Measurements from ENCODE around the gene GJA3. TPM values are rescaled to one million over a fixed set of nuclear protein-coding genes. Genes with fewer than 3 reads are reported as not detected.

GJA3 gene
- total RNA-seq, 3 donors from 2014 or later: 0.29 TPM; not detected in 2

DNA sequence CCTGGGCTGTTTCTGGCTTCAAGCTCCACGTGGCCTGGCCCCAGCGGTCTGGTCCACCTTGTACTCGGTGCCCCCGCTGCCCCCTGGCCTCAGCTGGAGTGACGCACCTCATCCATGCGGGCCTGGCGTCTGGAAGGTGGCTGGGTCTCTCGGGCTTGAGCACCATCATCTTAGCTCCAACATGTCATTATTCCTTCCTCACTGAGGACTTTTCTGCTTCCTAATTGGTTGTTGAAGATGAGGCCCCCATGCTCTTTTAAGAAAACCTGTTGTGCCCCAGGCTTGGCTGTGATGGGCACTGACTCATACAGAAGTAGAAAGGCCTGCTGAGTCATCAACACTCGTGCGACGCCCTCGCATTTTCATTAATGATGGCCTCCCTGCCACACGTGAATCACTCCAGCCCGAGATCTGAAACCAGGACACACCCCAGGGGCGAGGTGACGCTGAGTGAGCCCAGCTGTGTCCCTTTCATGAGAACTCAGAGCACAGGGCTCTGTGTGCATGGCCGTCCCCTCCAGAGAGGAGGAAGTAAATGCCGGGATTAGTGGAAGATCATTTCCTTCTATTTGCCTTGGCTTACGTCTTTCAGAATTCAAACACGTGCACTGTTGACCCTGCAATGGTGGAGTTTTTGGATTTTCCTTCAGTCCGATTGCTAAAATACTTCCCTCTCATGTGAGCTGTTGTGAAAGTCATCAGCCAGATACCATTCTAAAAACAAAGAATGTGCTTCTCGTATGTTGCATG, 14.0 kb upstream of the GJA3 start:
- DNase-seq (ENCODE audit: low spot score in 2 of 2): peak; percentile 57 to 64
- Histone ChIP-seq H3K36me3 (no peaks in the 10 kb centered on the region), H3K27ac (peak overlapping the region in 1 of 2 donors; percentile 8), H3K4me3 (peak overlapping the region in 2 of 3 donors; percentile 8 to 45), H3K4me1 (no peaks in the 10 kb centered on the region), H3K9me3 (no peaks in the 10 kb centered on the region), H3K27me3 (peaks cover 0 to 34% of the 10 kb centered on the region in 2 donors)
- intact Hi-C loops (cut with DNase I; ENCODE audit: low total_unique reads): no loop called here
- TF ChIP-seq, protein P1, sequence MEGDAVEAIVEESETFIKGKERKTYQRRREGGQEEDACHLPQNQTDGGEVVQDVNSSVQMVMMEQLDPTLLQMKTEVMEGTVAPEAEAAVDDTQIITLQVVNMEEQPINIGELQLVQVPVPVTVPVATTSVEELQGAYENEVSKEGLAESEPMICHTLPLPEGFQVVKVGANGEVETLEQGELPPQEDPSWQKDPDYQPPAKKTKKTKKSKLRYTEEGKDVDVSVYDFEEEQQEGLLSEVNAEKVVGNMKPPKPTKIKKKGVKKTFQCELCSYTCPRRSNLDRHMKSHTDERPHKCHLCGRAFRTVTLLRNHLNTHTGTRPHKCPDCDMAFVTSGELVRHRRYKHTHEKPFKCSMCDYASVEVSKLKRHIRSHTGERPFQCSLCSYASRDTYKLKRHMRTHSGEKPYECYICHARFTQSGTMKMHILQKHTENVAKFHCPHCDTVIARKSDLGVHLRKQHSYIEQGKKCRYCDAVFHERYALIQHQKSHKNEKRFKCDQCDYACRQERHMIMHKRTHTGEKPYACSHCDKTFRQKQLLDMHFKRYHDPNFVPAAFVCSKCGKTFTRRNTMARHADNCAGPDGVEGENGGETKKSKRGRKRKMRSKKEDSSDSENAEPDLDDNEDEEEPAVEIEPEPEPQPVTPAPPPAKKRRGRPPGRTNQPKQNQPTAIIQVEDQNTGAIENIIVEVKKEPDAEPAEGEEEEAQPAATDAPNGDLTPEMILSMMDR (IDR thresholded peaks at IDR 0.05): no peak
- TF ChIP-seq POLR2AphosphoS5 (IDR thresholded peaks at IDR 0.05) (peak in 2 of 3 donors; percentile 19 to 49), POLR2A (IDR thresholded peaks at IDR 0.05) (no peak)

DNA sequence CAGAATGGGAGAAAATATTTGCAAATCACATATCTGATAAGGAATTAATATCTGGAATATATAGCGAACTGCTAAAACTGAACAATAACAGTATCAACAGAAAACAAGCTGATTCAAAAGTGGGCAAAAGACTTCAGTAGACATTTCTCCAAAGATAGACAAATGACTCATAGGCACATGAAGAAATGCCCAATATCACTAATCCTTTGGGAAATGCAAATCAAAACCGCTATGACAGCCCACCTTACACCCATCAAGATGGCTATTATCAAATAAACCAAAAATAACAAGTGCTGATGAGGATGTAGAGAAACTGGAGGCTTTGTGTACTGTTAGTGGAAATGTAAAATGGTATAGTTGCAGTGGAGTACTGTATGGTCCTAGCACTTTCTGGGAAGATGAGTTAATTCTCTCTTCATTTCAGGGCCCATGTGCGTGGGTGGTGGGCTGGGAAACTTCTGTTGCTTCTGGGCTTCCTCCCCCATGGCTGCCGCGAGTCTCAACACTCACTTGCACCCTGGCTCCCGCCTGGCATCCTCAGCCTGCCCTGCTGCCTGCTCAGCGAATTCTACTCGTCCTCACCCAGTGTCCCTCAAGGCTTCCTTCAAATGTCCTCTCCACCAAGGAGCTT, 12.4 kb upstream of the GJA3 start:
- TF ChIP-seq, protein P1 (IDR thresholded peaks at IDR 0.05): no peak
- no peak for TF ChIP-seq POLR2AphosphoS5 (IDR thresholded peaks at IDR 0.05)
- no peak for TF ChIP-seq POLR2A (IDR thresholded peaks at IDR 0.05)
- intact Hi-C loops (cut with DNase I; ENCODE audit: low total_unique reads): no loop called here
- H3K27me3 ChIP-seq: peaks cover 0 to 22% of the 10 kb centered on the region in 2 donors

DNA sequence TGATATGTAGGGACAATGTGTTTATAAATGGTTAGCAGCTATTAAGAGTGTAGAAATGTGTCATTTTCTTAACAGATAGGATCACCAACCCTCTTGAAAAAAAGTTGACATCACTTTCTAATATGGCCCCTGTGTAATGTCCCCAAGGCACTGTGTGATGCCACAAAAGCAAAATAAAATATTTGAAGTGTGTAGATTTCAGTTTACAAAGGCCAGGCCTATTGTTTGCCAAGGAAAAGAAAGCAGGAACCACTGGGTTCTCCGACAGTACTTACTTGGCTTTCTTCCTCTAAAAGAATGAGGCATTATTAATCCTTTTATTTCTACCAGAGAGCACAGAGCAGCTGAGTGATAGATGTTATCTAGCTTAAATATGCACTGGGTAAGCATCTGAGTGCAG, 10.5 kb upstream of the GJA3 start:
- Histone ChIP-seq H3K4me1 (no peaks in the 10 kb centered on the region), H3K27me3 (peaks cover 0 to 10% of the 10 kb centered on the region in 2 donors), H3K27ac (no peak overlapping the region), H3K4me3 (no peak overlapping the region), H3K9me3 (no peaks in the 10 kb centered on the region), H3K36me3 (no peaks in the 10 kb centered on the region)
- no peak for DNase-seq (ENCODE audit: low spot score in 2 of 2)
- no peak for TF ChIP-seq POLR2AphosphoS5 (IDR thresholded peaks at IDR 0.05)
- TF ChIP-seq, protein P1 (IDR thresholded peaks at IDR 0.05): no peak
- intact Hi-C loops (cut with DNase I; ENCODE audit: low total_unique reads): no loop called here

More for the DNA sequence above, 12.4 kb upstream of the GJA3 start:
- DNase-seq (ENCODE audit: low spot score in 2 of 2): no peak
- Histone ChIP-seq H3K36me3 (no peaks in the 10 kb centered on the region), H3K4me3 (no peak overlapping the region), H3K27ac (no peak overlapping the region), H3K4me1 (no peaks in the 10 kb centered on the region), H3K9me3 (no peaks in the 10 kb centered on the region)

DNA sequence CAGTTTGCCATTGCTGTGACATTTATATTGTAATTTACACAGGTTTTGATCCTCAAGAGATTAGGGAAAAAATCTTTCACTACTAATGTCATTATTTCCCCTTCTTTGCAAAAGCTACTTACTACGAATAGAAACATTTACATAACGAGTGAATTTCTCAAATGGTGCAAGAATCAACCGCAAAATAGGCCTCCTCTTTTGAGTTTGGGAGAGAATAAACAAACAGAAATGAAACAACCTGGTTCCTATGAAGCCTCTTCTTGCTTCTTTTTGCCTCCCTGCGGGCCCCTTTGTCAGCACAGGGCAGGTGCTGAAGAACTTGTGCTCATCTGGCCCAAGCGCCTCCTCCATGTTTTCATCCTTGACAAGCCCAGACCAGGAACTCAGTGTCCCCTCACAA, 10.1 kb upstream of the GJA3 start:
- TF ChIP-seq POLR2AphosphoS5 (IDR thresholded peaks at IDR 0.05): no peak
- TF ChIP-seq, protein P1 (IDR thresholded peaks at IDR 0.05): no peak
- TF ChIP-seq POLR2A (IDR thresholded peaks at IDR 0.05): no peak
- no peaks in the 10 kb centered on the region for H3K36me3 ChIP-seq
- intact Hi-C loops (cut with DNase I; ENCODE audit: low total_unique reads): no loop called here
- no peak for DNase-seq (ENCODE audit: low spot score in 2 of 2)
- no peaks in the 10 kb centered on the region for H3K9me3 ChIP-seq
- no peak overlapping the region for H3K27ac ChIP-seq
- peaks cover 0 to 10% of the 10 kb centered on the region in 2 donors for H3K27me3 ChIP-seq
- H3K4me3 ChIP-seq: no peak overlapping the region
- no peaks in the 10 kb centered on the region for H3K4me1 ChIP-seq

DNA sequence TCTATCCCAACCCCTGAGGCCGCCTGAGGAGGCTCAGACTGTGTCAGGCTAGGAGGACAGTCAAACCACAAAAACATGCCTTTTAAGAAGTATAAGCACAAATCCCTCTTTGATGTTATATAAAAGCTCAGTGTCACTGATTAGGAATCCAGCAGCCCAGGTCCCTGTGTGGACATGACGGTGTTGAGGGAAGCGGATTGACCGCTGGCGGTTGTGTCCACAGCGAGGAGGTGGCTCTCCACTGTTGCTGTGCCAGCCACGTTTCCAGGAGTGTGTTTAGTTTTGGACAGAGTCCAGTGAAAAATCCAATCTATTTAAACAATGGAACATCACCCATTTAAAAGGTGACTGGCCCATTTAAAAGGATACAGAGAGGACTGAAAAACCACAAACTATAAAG, 7.5 kb upstream of the GJA3 start:
- Histone ChIP-seq H3K27ac (no peak overlapping the region), H3K9me3 (no peaks in the 10 kb centered on the region), H3K27me3 (peaks cover 0 to 10% of the 10 kb centered on the region in 2 donors), H3K4me1 (no peaks in the 10 kb centered on the region), H3K36me3 (no peaks in the 10 kb centered on the region), H3K4me3 (no peak overlapping the region)
- DNase-seq (ENCODE audit: low spot score in 2 of 2): no peak
- intact Hi-C loops (cut with DNase I; ENCODE audit: low total_unique reads): no loop called here
- TF ChIP-seq POLR2AphosphoS5 (IDR thresholded peaks at IDR 0.05): no peak
- TF ChIP-seq, protein P1 (IDR thresholded peaks at IDR 0.05): no peak
- TF ChIP-seq POLR2A (IDR thresholded peaks at IDR 0.05): no peak
